Trophoblast cell (in vitro differentiated cells and primary cell): ENCODE results near the gene C2orf69. TPM values are rescaled to one million over a fixed set of nuclear protein-coding genes. Genes with fewer than 3 reads are reported as not detected.

ENCODE experiments used
- DNase-seq, 2 donors: peaks; one replicate each; pipeline ENCODE4 v3.0.0-alpha.2; 2016
- H2AFZ ChIP-seq: 2 replicates; pipeline ENCODE4 v1.6.1; 2013; ENCODE audit warnings: low read length, moderate library complexity, mild to moderate bottlenecking; ENCODE audit not compliant: insufficient read depth, poor library complexity
- H2AK5ac ChIP-seq: 2 replicates; pipeline ENCODE4 v1.6.1; 2013; ENCODE audit warnings: mild to moderate bottlenecking, low read length
- H2BK120ac ChIP-seq: 2 replicates; pipeline ENCODE4 v1.6.1; 2013; ENCODE audit warnings: low read length, mild to moderate bottlenecking, moderate library complexity; ENCODE audit not compliant: insufficient read depth, poor library complexity
- H2BK12ac ChIP-seq: 2 replicates; pipeline ENCODE4 v1.6.1; 2013; ENCODE audit warnings: mild to moderate bottlenecking, low read length, moderate library complexity
- H2BK5ac ChIP-seq: 2 replicates; pipeline ENCODE4 v1.6.1; 2013; ENCODE audit warnings: low read length, low read depth, moderate library complexity, mild to moderate bottlenecking; ENCODE audit not compliant: poor library complexity
- H3K14ac ChIP-seq: 2 replicates; pipeline ENCODE4 v1.6.1; 2013; ENCODE audit warnings: mild to moderate bottlenecking, low read length
- H3K18ac ChIP-seq: 2 replicates; pipeline ENCODE4 v1.6.1; 2013; ENCODE audit warnings: mild to moderate bottlenecking, low read length
- H3K23ac ChIP-seq: 2 replicates; pipeline ENCODE4 v1.6.1; 2013; ENCODE audit warnings: low read length
- H3K27ac ChIP-seq: 2 replicates; pipeline ENCODE4 v1.5.1; 2013; ENCODE audit warnings: low read depth, mild to moderate bottlenecking, inconsistent platforms, low read length, moderate library complexity
- H3K27me3 ChIP-seq: 2 replicates; pipeline ENCODE4 v1.6.1; 2013; ENCODE audit warnings: inconsistent platforms, mild to moderate bottlenecking, low read length, moderate library complexity; ENCODE audit not compliant: insufficient read depth
- H3K36me3 ChIP-seq, 2 experiments: 1 replicate in 1 of 2; 2 replicates in 1 of 2; pipeline ENCODE4 v1.6.1; 2013; ENCODE audit warnings: low read length in 2 of 2, mild to moderate bottlenecking in 2 of 2, moderate library complexity in 1 of 2; ENCODE audit not compliant: insufficient read depth in 2 of 2, control insufficient read depth in 1 of 2
- H3K4ac ChIP-seq: 2 replicates; pipeline ENCODE4 v1.6.1; 2013; ENCODE audit warnings: low read depth, mild to moderate bottlenecking, low read length, moderate library complexity
- H3K4me1 ChIP-seq, 2 experiments: 1 replicate in 1 of 2; 2 replicates in 1 of 2; pipeline ENCODE4 v1.6.1; 2013; ENCODE audit warnings: low read length in 2 of 2, mild to moderate bottlenecking in 2 of 2, moderate library complexity in 1 of 2; ENCODE audit not compliant: insufficient read depth in 2 of 2, control insufficient read depth in 1 of 2
- H3K4me2 ChIP-seq: 2 replicates; pipeline ENCODE4 v1.6.1; 2013; ENCODE audit warnings: inconsistent platforms, mild to moderate bottlenecking, low read length, moderate library complexity
- H3K4me3 ChIP-seq: 2 replicates; pipeline ENCODE4 v1.5.1; 2013; ENCODE audit warnings: mild to moderate bottlenecking, low read depth, low read length, inconsistent platforms
- H3K79me1 ChIP-seq: one replicate; pipeline ENCODE4 v1.6.1; 2013; ENCODE audit warnings: low read length
- H3K79me2 ChIP-seq: 2 replicates; pipeline ENCODE4 v1.6.1; 2013; ENCODE audit warnings: low read length, mild to moderate bottlenecking; ENCODE audit not compliant: control insufficient read depth, insufficient read depth, poor library complexity
- H3K9ac ChIP-seq: 2 replicates; pipeline ENCODE4 v1.6.1; 2013; ENCODE audit warnings: mild to moderate bottlenecking, low read length
- H3K9me3 ChIP-seq: 2 replicates; pipeline ENCODE4 v1.6.1; 2013; ENCODE audit warnings: low read depth, mild to moderate bottlenecking, control low read depth, inconsistent platforms, low read length; ENCODE audit not compliant: insufficient read depth
- H4K12ac ChIP-seq: 2 replicates; pipeline ENCODE4 v1.6.1; 2013; ENCODE audit warnings: low read depth, mild to moderate bottlenecking, low read length, moderate library complexity
- H4K8ac ChIP-seq: 2 replicates; pipeline ENCODE4 v1.6.1; 2013; ENCODE audit warnings: low read depth, mild to moderate bottlenecking, low read length, moderate library complexity
- H4K91ac ChIP-seq: one replicate; pipeline ENCODE4 v1.6.1; 2013; ENCODE audit warnings: low read depth, mild to moderate bottlenecking, low read length, moderate library complexity
- WGBS: extraction: QIAGEN DNeasy Blood & Tissue Kit; methylation state at CpG from one replicate; pipeline ENCODE4 v1.1.7; 2013; ENCODE audit warnings: missing lambda C conversion rate; ENCODE audit not compliant: insufficient read length, insufficient coverage; ENCODE audit errors: extremely low coverage; 5-methylcytosine and 5-hydroxymethylcytosine counted together
- polyA plus RNA-seq: library from polyadenylated mRNA; stranded (reverse); fragments of 200-250 nt; gene quantifications from 2 replicates; pipeline ENCODE4 v1.2.3, GENCODE V29; 2013

Gene C2orf69
- 7.7 and 7.9 TPM in 2 replicates for polyA plus RNA-seq

GRCh38 chr2:199911052-199911876, at the start of gene C2orf69:
Gene C2orf69, plus strand, starts transcription at chr2:199911293. Its CDS starts 146 bp downstream, at chr2:199911439.
- Histone ChIP-seq H3K79me1 (peaks cover 7% of the 10 kb centered on the region), H2BK120ac (peak within 1 kb of the TSS; percentile 6), H2AFZ (peak within 1 kb of the TSS; percentile 91), H3K18ac (peak within 1 kb of the TSS; percentile 71), H3K4me3 (peak within 1 kb of the TSS; percentile 89), H3K36me3 (peaks cover 0 to 3% of the 10 kb centered on the region in 2 experiments), H3K4me1 (peaks cover 0 to 3% of the 10 kb centered on the region in 2 experiments), H3K27ac (peak within 1 kb of the TSS; percentile 87), H2AK5ac (peak within 1 kb of the TSS; percentile 76), H3K9ac (peak within 1 kb of the TSS; percentile 88), H3K27me3 (no peaks in the 10 kb centered on the region), H2BK5ac (peak within 1 kb of the TSS; percentile 73), H4K91ac (peak within 1 kb of the TSS; percentile 40), H3K4ac (peak within 1 kb of the TSS; percentile 45), H4K8ac (peak within 1 kb of the TSS; percentile 72), H3K14ac (peak within 1 kb of the TSS; percentile 83), H3K9me3 (no peaks in the 10 kb centered on the region), H3K79me2 (peaks cover 11% of the 10 kb centered on the region), H3K4me2 (peak within 1 kb of the TSS; percentile 76), H4K12ac (peak within 1 kb of the TSS; percentile 57), H2BK12ac (no peak within 1 kb of the TSS), H3K23ac (no peak within 1 kb of the TSS)
- no CpG with 5 or more reads among the region's 85 CpGs for WGBS
- DNase-seq, result peak; percentile 95 to 98

GRCh38 chr2:199862788-199863187, 48.3 kb upstream of the C2orf69 start:
- WGBS, result no CpG with 5 or more reads among the region's 3 CpGs
- Histone ChIP-seq H3K27me3 (no peaks in the 10 kb centered on the region), H3K4me3 (no peak overlapping the region), H4K91ac (no peak overlapping the region), H3K36me3 (no peaks in the 10 kb centered on the region), H3K9ac (no peak overlapping the region), H3K9me3 (no peaks in the 10 kb centered on the region), H3K4me1 (no peaks in the 10 kb centered on the region), H3K27ac (no peak overlapping the region), H2BK12ac (no peak overlapping the region), H3K79me1 (no peaks in the 10 kb centered on the region), H3K18ac (no peak overlapping the region), H2BK120ac (no peak overlapping the region), H4K12ac (no peak overlapping the region), H3K23ac (no peak overlapping the region), H3K14ac (no peak overlapping the region), H2AFZ (no peak overlapping the region), H3K4ac (no peak overlapping the region), H2BK5ac (no peak overlapping the region), H3K4me2 (no peak overlapping the region), H3K79me2 (no peaks in the 10 kb centered on the region), H2AK5ac (no peak overlapping the region), H4K8ac (no peak overlapping the region)
- peak; percentile 43 to 71 for DNase-seq

GRCh38 chr2:199865905-199866304, 45.2 kb upstream of the C2orf69 start:
- Histone ChIP-seq H3K9me3 (no peaks in the 10 kb centered on the region), H2BK5ac (no peak overlapping the region), H3K4me3 (no peak overlapping the region), H3K27ac (no peak overlapping the region), H2BK12ac (no peak overlapping the region), H2AFZ (no peak overlapping the region), H3K79me2 (no peaks in the 10 kb centered on the region), H3K9ac (no peak overlapping the region), H3K23ac (no peak overlapping the region), H4K12ac (no peak overlapping the region), H2BK120ac (no peak overlapping the region), H3K14ac (no peak overlapping the region), H3K4me1 (no peaks in the 10 kb centered on the region), H3K79me1 (no peaks in the 10 kb centered on the region), H3K4ac (no peak overlapping the region), H4K91ac (no peak overlapping the region), H4K8ac (no peak overlapping the region), H3K18ac (no peak overlapping the region), H2AK5ac (no peak overlapping the region), H3K4me2 (no peak overlapping the region), H3K27me3 (no peaks in the 10 kb centered on the region), H3K36me3 (no peaks in the 10 kb centered on the region)
- no CpG with 5 or more reads among the region's 4 CpGs for WGBS
- no peak for DNase-seq

- Histone ChIP-seq H3K4ac (no peak overlapping the region), H4K8ac (no peak overlapping the region), H3K23ac (no peak overlapping the region), H3K14ac (no peak overlapping the region), H2AK5ac (no peak overlapping the region), H4K91ac (no peak overlapping the region), H3K4me2 (no peak overlapping the region), H3K79me1 (no peaks in the 10 kb centered on the region), H3K27ac (no peak overlapping the region), H3K4me1 (no peaks in the 10 kb centered on the region), H3K36me3 (no peaks in the 10 kb centered on the region), H4K12ac (no peak overlapping the region), H2BK5ac (no peak overlapping the region), H2AFZ (no peak overlapping the region), H2BK120ac (no peak overlapping the region), H3K79me2 (no peaks in the 10 kb centered on the region), H2BK12ac (no peak overlapping the region), H3K4me3 (no peak overlapping the region), H3K18ac (no peak overlapping the region), H3K9ac (no peak overlapping the region), H3K9me3 (no peaks in the 10 kb centered on the region), H3K27me3 (no peaks in the 10 kb centered on the region)
- no peak for DNase-seq
- no CpG with 5 or more reads among the region's 5 CpGs for WGBS
Observed at GRCh38 chr2:199868431-199869226, 42.5 kb upstream of the C2orf69 start.
